WI38 (cell line): Measurements from ENCODE around the gene CIROP.

Source experiments
- H3K4me3 ChIP-seq: 2 replicates; pipeline ENCODE4 v1.5.1; 2011; ENCODE audit warnings: low read depth, mild to moderate bottlenecking, control low read depth, low read length
- TF ChIP-seq, protein P1 (sequence below): IDR thresholded peaks from 2 replicates; pipeline ENCODE4 v1.5.1; 2012; ENCODE audit warnings: low read depth, mild to moderate bottlenecking, control low read depth, low read length

CIROP gene

DNA sequence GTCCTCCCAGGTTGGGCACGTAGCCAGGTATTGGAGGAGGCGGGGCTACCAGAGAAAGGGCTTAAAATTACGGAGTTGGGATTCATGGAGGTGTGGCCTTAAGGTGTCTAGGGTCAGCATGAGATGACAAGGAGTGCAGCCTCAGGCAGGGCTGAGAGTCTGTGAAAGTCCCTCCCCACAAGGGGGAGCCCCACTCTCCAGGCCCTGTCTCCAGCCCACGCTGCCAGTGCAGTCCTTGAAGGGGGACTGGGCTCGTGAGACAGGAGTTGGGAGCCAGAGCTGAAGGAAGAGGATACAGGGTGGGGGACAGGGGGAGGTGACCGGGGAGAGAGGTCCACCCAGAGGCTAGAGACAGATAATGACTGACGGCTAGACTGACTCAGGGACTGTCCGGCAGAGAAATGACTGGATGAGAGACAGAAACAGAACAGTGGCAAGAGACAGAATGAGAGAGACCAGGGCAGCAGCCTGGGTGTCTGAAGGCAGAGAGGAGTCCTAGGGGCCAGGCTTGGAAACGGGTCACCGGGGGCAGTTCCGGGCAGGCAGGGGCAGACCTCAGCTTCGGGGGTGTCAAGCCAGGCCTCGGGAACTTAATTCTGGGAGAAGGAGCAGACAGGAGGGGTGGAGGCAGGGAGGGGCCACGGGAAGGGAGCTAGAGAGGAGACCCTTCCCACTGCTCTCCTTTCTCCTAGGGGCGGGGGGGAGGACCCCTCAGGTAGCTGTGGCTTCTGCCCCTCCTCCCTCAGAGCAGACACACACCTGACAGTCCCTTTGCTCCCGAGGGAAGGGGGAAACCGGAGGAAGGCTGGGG lies 48.4 kb downstream of the CIROP start:
- H3K4me3 ChIP-seq, result peak overlapping the region; percentile 63
- TF ChIP-seq, protein P1, sequence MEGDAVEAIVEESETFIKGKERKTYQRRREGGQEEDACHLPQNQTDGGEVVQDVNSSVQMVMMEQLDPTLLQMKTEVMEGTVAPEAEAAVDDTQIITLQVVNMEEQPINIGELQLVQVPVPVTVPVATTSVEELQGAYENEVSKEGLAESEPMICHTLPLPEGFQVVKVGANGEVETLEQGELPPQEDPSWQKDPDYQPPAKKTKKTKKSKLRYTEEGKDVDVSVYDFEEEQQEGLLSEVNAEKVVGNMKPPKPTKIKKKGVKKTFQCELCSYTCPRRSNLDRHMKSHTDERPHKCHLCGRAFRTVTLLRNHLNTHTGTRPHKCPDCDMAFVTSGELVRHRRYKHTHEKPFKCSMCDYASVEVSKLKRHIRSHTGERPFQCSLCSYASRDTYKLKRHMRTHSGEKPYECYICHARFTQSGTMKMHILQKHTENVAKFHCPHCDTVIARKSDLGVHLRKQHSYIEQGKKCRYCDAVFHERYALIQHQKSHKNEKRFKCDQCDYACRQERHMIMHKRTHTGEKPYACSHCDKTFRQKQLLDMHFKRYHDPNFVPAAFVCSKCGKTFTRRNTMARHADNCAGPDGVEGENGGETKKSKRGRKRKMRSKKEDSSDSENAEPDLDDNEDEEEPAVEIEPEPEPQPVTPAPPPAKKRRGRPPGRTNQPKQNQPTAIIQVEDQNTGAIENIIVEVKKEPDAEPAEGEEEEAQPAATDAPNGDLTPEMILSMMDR, result peak; percentile 83

DNA sequence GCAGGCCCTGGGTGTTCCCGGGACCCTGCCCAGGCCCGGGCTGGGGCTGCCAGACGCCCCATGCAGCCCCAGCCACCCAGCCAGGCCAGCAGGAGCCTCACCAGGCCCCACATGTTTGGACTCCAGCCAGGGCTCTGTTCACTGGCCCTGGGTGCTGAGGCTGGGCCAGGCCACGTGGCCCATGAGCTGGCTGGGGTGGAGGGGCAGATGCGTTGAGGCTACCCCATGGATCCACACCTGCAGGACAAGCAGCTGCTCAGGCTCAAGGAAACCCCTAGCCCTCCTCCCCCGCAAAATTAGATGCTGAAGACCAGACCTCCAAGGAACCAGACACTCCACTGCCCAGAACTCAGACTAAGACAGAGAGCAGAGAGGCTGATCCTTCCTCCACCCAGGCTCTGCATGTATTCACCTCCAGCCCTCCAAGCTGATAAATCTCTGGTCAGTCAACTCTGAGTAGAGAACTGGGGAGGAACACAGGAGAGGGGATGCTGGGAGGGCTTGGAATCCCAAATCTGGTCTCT lies 49.1 kb downstream of the CIROP start:
- no peak overlapping the region for H3K4me3 ChIP-seq
- TF ChIP-seq, protein P1, result no peak

DNA sequence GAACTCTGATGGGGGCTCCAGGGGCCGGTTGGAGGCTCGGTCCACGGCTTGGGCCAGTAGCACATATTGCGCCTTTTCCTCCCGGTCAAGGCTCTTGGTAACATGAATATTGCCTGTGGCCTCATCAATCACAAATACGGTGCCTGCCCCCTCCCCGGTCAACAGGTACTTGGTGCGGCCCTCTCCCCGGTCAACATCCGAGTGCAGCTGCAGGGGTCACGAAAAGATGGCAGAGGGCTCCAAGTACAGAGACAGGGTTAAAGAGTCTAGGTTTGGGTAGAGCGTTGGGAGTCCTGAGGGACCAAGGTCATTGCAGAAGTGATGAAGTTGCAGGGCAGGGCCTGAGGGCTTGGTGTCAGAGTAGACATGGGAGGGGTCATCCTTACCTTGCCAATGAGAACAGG lies 49.6 kb downstream of the CIROP start:
- H3K4me3 ChIP-seq, result no peak overlapping the region
- TF ChIP-seq, protein P1, result no peak

GRCh38 chr14:23054000-23054811 lies 50.6 kb downstream of the CIROP start:
- no peak overlapping the region for H3K4me3 ChIP-seq
- TF ChIP-seq, protein P1, result no peak

GRCh38 chr14:23053426-23053825 lies 51.4 kb downstream of the CIROP start:
- TF ChIP-seq, protein P1, result no peak
- no peak overlapping the region for H3K4me3 ChIP-seq

DNA sequence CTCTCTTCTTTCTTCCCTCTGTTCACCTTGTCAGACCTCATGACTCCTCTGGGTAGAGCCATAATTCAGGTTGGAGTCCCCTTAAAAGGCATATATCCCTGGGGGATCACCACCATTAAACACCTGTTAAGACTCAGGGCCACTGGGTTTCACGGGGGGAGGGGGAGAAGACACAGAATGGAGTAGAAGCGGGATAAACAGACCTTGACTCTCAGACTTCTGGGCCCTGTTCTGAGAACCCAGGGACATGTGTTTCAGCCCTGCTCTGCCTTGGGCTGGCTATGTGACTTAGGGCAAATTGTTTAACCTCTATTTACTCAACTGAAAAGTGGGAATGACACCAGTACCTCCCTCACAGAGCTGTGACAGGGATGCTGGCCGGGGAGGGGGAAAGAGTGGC lies 52.1 kb downstream of the CIROP start:
- H3K4me3 ChIP-seq, result no peak overlapping the region
- TF ChIP-seq, protein P1, result no peak
